ENCODE results near the gene CYP4Z1.
"Not testable (repeated sequence)": the region's sequence is repeated elsewhere in the genome, so short reads cannot be mapped to it uniquely, and the experiment has no call there.

The CYP4Z1 gene

DNA sequence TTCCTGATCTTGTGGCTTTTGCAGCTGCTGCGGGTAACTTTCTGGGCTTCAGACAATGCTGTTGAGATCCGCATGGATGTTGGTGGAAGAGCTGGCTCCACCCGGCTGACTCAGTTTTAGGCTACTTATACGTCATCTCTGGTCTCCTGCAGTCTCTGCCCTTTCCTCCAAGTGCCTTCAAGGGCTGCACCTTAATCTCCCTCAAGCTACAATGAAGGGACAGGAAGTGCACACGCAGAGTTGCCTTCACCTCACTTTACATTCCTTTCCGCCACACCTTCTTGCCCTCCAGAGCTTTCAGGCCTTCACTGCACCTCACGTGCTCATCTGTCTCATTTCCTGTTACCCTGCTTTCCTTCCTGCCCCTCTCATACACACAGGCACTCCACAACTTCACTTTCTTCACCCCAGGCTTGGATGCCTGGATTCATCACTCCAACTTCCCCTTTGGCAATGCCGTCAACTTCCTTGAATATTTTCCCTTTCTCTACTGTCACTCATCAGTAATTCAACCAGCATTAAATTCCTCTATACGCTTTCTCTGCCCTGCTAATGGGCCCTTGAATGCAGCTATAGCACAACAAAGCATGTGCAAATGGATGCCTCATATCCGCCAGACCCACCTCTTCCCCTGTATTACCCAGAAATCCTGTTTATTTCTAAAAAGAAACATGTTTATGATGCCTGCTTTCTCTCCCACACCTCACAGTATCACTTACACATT lies 41.0 kb downstream of the CYP4Z1 start:
- DNase-seq (ENCODE audit: low spot score in 2 of 2); H3K4me1 Mint-ChIP-seq; H3K36me3 Mint-ChIP-seq; H3K9me3 Mint-ChIP-seq; H3K4me3 Mint-ChIP-seq; H3K27ac Mint-ChIP-seq; ATAC-seq: not testable (repeated sequence)

DNA sequence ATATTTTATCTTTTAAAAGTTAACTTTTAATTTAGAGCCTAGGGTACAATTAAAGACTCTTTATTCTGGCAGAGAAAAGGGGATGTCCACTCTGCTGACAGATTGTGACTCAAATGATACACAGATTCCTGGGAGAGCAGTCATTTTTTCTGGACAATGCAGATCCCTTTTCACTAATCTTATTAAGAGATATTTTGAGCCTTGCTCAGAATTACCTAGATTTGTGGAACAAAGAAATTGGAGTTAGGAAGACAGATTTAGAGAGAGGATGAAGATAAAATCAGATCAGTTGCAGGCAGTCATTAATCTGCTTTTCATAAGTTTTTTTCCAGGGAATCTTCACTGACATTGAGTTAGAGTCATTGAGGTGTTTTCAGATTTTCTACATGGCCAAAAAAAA lies 42.5 kb downstream of the CYP4Z1 start:
- not testable (repeated sequence) for H3K4me3 Mint-ChIP-seq; H3K9me3 Mint-ChIP-seq; H3K4me1 Mint-ChIP-seq; H3K27ac Mint-ChIP-seq; DNase-seq (ENCODE audit: low spot score in 2 of 2); H3K36me3 Mint-ChIP-seq; ATAC-seq

GRCh38 chr1:47113178-47113577 lies 46.1 kb downstream of the CYP4Z1 start:
- Mint-ChIP-seq H3K9me3 (no peaks in the 10 kb centered on the region), H3K27ac (no peak overlapping the region), H3K4me3 (no peak overlapping the region), H3K4me1 (no peaks in the 10 kb centered on the region), H3K36me3 (no peaks in the 10 kb centered on the region)
- DNase-seq (ENCODE audit: low spot score in 2 of 2) (no peak), ATAC-seq (no peak)

- H3K9me3 Mint-ChIP-seq; H3K27ac Mint-ChIP-seq; DNase-seq (ENCODE audit: low spot score in 2 of 2); H3K4me1 Mint-ChIP-seq; H3K36me3 Mint-ChIP-seq; ATAC-seq; H3K4me3 Mint-ChIP-seq: not testable (repeated sequence)
These were observed 54.0 kb downstream of the CYP4Z1 start for GRCh38 chr1:47121039-47121438.

- not testable (repeated sequence) for ATAC-seq; H3K4me1 Mint-ChIP-seq; H3K27ac Mint-ChIP-seq; DNase-seq (ENCODE audit: low spot score in 2 of 2); H3K4me3 Mint-ChIP-seq; H3K9me3 Mint-ChIP-seq; H3K36me3 Mint-ChIP-seq
These were observed 57.8 kb downstream of the CYP4Z1 start for GRCh38 chr1:47124834-47125233.

GRCh38 chr1:47126997-47127396 lies 60.0 kb downstream of the CYP4Z1 start:
- H3K9me3 Mint-ChIP-seq; H3K4me3 Mint-ChIP-seq; H3K36me3 Mint-ChIP-seq; ATAC-seq; H3K4me1 Mint-ChIP-seq; DNase-seq (ENCODE audit: low spot score in 2 of 2); H3K27ac Mint-ChIP-seq: not testable (repeated sequence)

- ATAC-seq (no peak), DNase-seq (ENCODE audit: low spot score in 2 of 2) (no peak)
- no peaks in the 10 kb centered on the region for H3K4me1 Mint-ChIP-seq
- H3K27ac Mint-ChIP-seq = no peak overlapping the region
- H3K9me3 Mint-ChIP-seq = no peaks in the 10 kb centered on the region
- H3K36me3 Mint-ChIP-seq = no peaks in the 10 kb centered on the region
- no peak overlapping the region for H3K4me3 Mint-ChIP-seq
These were observed 61.2 kb downstream of the CYP4Z1 start for GRCh38 chr1:47128221-47128620.

GRCh38 chr1:47128854-47129253 lies 61.8 kb downstream of the CYP4Z1 start:
- not testable (repeated sequence) for H3K36me3 Mint-ChIP-seq; ATAC-seq; H3K27ac Mint-ChIP-seq; DNase-seq (ENCODE audit: low spot score in 2 of 2); H3K4me1 Mint-ChIP-seq; H3K4me3 Mint-ChIP-seq; H3K9me3 Mint-ChIP-seq

DNA sequence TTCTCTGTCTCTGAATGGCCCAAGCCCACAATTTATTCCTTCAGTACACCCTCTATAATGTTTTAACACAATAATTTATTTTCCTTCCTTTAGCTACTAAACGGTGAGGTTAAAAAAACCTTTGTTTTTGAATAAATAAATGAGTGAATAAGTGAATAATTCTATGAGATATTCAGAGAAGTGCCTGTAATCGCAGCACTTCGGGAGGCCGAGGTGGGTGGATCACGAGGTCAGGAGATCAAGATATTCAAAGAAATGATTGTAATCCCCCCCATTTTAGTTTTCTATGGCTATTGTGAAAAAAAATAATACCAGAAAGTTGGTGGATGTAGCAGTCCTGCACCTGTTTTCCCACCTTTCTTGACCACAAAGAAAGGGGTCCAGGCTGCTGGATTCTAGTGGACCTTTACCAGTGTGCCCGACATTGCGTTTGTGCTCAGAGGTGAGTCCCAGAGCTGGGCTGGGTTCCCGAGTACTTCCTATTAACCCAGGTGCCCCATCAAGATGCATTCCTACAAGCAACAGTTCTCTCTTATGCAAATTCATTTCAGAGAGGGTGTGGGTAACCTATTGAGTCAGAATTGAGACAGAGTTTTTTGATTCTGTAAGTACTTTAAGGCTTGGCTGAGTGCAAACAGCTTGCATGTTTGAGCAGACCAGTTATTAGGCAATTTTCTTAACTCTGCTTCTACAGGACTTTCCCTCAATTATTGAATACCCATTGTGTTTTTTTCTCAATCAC lies 62.6 kb downstream of the CYP4Z1 start:
- not testable (repeated sequence) for H3K4me1 Mint-ChIP-seq; ATAC-seq; H3K27ac Mint-ChIP-seq; DNase-seq (ENCODE audit: low spot score in 2 of 2); H3K9me3 Mint-ChIP-seq; H3K4me3 Mint-ChIP-seq; H3K36me3 Mint-ChIP-seq

- not testable (repeated sequence) for H3K9me3 Mint-ChIP-seq; DNase-seq (ENCODE audit: low spot score in 2 of 2); H3K4me3 Mint-ChIP-seq; ATAC-seq; H3K27ac Mint-ChIP-seq; H3K4me1 Mint-ChIP-seq; H3K36me3 Mint-ChIP-seq
These were observed 65.6 kb downstream of the CYP4Z1 start for GRCh38 chr1:47132665-47133064.

DNA sequence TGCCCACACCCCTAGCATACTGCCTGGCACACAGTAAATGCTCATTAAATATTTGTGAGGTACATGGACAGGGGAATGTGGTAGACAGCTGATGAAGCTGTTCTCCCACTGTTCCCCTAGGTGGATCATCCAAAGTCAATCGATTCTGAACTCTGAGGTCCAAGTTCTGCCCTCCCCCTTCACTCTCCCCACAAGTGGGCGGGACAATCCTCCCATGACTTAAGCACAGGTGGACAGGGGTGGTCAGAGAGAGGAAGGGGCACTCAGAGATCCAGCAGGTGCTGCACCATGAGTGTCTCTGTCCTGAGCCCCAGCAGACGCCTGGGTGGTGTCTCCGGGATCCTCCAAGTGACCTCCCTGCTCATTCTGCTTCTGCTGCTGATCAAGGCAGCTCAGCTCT lies 70.2 kb downstream of the CYP4Z1 start, which contains the start of gene CYP4A22:
CYP4A22 (plus strand) TSS at position 244 of the 400 bp plus-strand sequence; CDS start at position 289, 45 bp downstream.
- H3K9me3 Mint-ChIP-seq = no peaks in the 10 kb centered on the region
- no peak within 1 kb of the TSS for H3K27ac Mint-ChIP-seq
- no peak for ATAC-seq

DNA sequence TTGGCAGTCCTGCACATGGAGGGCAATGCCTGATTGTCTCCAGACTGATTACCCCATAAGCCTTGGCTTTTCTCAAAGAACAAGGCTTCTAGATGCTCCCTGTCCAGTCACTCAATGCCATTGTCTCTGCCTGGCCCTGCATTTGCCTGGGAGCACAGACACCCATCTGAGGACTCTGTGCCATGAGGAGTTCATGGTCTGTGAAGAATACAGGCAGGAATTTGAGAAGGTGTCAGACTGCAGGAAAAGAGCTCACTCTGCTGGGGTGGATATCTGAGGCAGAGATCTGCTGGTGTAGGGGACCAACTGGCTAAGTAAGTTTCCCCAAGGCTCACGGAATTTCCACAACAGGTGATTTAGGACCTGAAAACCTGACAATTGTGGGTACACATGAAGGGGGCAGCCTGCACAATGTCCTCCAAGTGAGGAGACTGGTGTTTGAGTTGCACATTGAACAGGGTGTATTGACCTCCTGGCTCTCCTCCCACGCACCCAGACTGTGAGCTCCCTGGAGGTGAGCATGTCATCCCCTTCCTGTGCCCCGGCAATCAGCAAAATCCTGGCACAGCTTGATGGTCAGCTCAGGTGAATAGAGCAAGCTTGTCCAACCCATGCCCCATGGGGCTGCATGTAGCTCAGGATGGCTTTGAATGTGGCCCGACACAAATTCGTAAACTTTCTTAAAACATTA lies 71.0 kb downstream of the CYP4Z1 start:
- H3K4me1 Mint-ChIP-seq = no peaks in the 10 kb centered on the region

More for the DNA sequence above, 70.2 kb downstream of the CYP4Z1 start, which contains the start of gene CYP4A22:
- no peaks in the 10 kb centered on the region for H3K4me1 Mint-ChIP-seq
- no peak for DNase-seq (ENCODE audit: low spot score in 2 of 2)
- no peak within 1 kb of the TSS for H3K4me3 Mint-ChIP-seq
- H3K36me3 Mint-ChIP-seq = no peaks in the 10 kb centered on the region

GRCh38 chr1:47140358-47140757 lies 73.3 kb downstream of the CYP4Z1 start:
- not testable (repeated sequence) for H3K9me3 Mint-ChIP-seq; DNase-seq (ENCODE audit: low spot score in 2 of 2); H3K4me3 Mint-ChIP-seq; H3K36me3 Mint-ChIP-seq; ATAC-seq; H3K4me1 Mint-ChIP-seq; H3K27ac Mint-ChIP-seq

More for the DNA sequence above, 71.0 kb downstream of the CYP4Z1 start:
- Mint-ChIP-seq H3K9me3 (no peaks in the 10 kb centered on the region), H3K27ac (no peak overlapping the region), H3K4me3 (no peak overlapping the region), H3K36me3 (no peaks in the 10 kb centered on the region)
- ATAC-seq (no peak), DNase-seq (ENCODE audit: low spot score in 2 of 2) (no peak)

- H3K36me3 Mint-ChIP-seq; ATAC-seq; H3K4me1 Mint-ChIP-seq; H3K27ac Mint-ChIP-seq; DNase-seq (ENCODE audit: low spot score in 2 of 2); H3K9me3 Mint-ChIP-seq; H3K4me3 Mint-ChIP-seq: not testable (repeated sequence)
These were observed 76.6 kb downstream of the CYP4Z1 start for GRCh38 chr1:47143654-47144053.

DNA sequence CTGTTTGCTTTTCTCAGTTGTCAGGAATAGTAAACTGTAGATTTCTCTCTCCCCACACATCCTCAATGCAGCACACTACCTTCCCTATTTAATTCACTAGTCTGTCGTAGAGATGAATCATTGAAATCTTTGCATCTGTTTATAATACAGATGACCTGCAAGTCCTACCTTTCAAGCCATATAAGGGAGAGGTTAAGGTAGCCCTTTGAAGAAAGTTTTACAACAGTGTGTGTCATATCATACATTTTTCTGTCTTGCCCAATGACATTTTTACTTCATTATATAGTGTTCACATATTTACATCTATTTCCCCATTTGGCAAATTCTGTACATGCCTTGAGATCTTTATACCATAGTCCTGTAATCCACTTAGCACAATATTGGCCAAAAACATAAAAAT lies 79.5 kb downstream of the CYP4Z1 start:
- DNase-seq (ENCODE audit: low spot score in 2 of 2); H3K27ac Mint-ChIP-seq; H3K4me3 Mint-ChIP-seq; ATAC-seq; H3K4me1 Mint-ChIP-seq; H3K9me3 Mint-ChIP-seq; H3K36me3 Mint-ChIP-seq: not testable (repeated sequence)

Measured in stimulated activated effector memory CD8-positive, alpha-beta T cell treated with anti-CD3 and anti-CD28 coated beads, Interleukin-12 subunit alpha, Interleukin-12 subunit beta, amount 100 ng/mL, for 72 hours (primary cell).